DMS53 (cell line): ENCODE results near the gene BARX1.
A peak's percentile ranks its signal among the peaks of the same experiment; 100 is the strongest.
"Not testable (repeated sequence)": the region's sequence is repeated elsewhere in the genome, so short reads cannot be mapped to it uniquely, and the experiment has no call there.

Source experiments
- DNase-seq: peaks from one replicate; lab custom pipeline; 2025; lab: John Stamatoyannopoulos, UW

Gene BARX1

GRCh38 chr9:93951655-93952118, 3.5 kb downstream of the BARX1 start:
- no peak for DNase-seq

DNA sequence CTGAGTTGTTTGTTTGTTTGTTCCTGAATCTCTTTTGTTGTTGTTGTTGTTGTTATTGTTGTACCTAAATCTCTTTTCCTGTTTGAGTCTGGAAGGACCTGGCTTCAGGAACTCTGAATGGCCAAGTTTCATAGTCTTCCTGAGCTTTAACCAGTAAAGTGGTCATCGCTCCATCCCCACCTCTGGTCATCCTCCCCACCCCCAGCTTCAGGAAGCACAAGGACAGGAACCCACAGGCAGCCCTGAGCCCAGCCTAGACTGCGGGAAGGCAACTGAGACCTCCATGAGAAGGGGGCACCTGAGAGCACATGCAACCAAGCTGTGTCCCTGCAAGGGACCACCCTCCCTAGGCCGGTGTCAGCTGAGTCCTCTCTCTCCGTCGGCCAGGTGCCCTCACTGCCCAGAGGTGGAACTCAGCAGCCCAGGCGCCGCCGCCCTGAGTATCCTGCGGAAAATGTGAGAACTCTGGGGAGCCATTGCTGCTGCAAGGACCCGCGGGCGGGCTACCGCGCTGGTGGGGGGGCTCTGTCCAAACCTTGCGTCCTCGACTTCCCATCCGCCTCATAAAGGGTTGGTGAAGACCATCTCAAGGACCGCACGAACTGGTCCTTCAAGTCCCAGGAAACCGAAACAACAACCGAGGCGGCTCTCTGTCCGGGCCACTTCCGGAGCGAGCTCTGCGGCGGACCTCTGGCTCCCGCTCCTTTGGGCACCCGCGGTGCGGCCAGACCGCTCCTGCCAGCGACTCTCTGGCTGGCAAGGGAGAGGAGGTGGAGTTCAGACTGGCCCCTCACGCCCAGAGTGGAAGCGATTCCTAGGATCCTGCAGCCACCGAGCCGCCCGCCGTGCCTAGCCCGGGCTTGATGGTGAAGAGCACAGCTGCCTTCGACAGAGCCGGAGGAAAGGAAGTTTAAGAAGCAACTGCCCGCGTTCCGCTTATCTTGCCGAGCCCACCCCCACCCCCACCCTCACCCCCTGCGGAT, 4.2 kb downstream of the BARX1 start:
- DNase-seq, result no peak

DNA sequence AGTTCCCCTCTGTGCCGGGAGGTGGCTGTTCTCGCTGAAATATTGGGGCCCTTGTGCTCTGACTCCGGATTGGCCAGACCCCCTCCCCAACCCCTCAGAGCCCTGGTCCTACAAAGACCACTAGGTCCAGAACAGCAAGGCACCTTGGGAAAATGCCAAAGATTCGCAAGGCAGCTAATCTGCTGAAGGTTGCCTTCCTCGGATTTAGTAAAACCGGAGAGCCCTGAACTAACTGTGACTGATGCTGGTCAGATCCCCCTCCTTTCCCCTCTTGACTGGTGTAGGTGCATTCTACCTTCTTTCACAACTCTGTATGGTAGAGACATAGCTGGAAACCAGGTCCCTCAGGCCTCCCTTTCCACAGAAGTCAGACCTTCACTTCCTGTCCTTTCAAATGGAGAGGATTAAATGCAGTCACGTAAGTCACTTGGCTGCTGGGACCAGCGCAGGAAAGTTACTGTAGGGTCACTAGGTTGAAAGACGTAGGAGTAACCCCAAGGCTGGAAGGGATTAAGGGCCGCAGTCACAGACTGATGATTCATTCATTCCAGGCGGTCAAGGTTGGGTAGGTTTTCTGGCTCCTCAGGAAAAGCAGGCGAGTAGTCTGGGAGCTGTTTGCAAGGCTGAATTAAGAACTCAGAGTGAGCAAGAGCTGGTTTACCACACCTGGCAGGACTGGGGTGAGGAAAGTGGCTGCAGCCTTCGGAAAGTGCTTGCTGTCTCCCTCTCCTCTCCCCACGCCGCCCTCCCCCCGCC, 5.3 kb downstream of the BARX1 start:
- no peak for DNase-seq

- DNase-seq, result no peak
These were observed 6.0 kb downstream of the BARX1 start for GRCh38 chr9:93949073-93949693.

- DNase-seq, result no peak
These were observed 6.6 kb downstream of the BARX1 start for GRCh38 chr9:93948441-93949072.

DNA sequence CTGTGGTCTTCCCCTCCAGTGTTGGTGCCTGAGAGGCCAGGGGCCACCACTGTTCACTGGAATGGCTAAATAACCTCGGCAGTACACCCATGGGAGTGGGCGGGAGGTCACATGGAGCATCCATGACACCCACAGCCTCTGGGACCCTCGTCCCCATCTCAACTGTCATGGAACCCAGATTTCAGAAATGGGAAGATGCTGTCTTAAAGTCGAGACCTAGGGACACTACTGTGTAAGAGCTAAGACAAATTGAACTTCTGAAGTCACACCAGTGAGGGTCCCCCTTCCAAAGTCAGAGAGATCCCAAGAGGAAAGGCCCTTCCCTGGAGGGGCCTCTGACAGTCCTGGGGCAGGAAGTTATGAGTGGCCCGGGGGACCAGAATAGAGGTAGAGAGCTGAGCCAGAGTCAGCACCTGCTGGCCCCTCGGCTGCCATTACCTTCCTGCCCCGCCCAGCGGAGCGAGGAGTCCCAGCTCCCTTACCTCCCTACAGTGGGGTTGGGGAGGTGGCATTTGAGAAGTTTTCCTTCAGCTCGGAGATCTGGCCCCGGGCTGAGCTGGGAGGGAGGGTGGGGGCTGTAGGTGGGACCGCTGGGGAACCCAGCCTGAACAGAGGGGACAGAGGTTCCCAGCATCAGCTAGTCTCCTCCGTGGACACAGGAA, 7.6 kb downstream of the BARX1 start:
- DNase-seq, result no peak

DNA sequence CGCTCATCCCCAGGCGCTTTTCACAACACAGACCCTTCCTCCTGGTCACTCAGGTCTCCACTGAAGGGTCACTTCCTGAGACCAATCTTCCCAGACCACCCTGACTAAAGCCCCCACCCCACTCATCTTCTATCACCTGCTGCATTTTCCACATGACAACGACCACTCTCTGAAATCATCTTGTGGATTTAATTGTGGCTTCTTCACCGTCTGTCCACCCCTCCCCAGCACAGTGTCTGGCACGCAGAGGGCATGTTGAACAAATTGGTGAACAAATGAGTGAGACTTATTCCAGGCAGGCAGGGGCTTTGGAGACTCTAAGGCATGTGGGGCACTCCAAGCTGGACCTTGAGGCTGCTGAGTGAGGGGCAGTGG, 8.8 kb downstream of the BARX1 start:
- DNase-seq, result no peak

DNA sequence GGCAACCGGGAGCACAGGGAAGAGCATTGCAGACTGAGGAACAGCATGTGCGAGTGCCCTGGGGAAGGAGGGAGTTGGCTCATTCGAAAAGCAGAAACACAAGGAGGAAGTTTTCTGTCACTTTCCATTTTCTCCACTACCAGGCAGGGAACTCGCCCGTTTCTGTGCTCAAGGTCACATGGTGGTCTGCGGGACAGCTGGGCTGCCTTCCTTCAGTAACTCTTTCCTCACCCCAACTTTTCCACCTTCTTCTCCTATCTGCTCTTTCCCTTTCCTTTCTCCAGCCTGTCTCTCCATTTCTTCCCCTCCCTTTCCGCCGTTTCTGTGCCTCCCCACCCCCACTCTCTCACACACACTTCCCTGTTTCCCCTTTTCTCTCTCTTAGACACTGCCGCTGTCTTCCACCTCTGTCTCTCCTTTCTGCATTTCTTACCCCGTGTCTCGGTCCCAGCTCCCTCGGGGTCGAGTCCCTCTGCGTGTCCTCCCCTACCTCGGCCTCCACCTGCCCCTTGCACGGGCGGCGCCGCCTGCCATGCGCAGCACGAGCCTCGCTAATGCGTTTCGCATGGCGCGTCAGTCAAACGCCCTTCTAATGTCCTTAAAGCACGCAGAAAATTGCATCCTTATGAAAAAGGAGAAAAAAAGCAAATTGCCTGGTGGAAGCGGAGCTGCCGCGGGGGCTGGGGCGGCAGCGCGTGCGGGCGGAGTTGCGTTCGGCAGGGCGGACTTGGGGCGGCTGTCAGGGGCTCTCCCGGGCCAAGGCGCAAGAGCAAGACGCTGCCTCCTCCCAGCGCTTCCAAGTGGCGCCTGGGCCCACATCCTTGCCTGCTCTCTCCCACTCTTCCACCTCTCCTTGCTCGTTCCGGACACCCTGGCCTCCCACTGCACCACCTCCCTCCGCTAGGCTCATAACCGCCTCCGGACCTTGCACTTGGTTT, 9.5 kb downstream of the BARX1 start:
- peak; percentile 61 for DNase-seq

GRCh38 chr9:93944011-93944410, 11.1 kb downstream of the BARX1 start:
- peak; percentile 12 for DNase-seq

DNA sequence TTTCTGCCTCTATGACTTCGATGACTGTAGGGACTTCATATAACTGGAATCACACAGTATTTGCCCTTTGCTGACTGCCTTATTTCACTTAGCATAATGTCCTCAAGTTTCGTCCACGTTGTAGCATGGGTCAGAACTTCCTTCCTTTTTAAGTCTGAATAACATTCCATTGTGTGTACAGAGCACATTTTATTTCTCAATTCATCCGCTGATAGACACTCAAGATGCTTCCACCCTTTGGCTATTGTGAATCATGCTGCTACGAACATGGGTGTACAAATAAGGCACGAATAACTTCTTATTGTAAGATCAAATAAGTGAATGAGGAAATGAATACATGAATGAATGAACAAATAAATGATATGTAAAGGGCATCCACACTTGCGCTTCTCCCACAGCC, 13.0 kb downstream of the BARX1 start:
- DNase-seq, result no peak

- no peak for DNase-seq
These were observed 13.7 kb downstream of the BARX1 start for GRCh38 chr9:93941493-93941892.

DNA sequence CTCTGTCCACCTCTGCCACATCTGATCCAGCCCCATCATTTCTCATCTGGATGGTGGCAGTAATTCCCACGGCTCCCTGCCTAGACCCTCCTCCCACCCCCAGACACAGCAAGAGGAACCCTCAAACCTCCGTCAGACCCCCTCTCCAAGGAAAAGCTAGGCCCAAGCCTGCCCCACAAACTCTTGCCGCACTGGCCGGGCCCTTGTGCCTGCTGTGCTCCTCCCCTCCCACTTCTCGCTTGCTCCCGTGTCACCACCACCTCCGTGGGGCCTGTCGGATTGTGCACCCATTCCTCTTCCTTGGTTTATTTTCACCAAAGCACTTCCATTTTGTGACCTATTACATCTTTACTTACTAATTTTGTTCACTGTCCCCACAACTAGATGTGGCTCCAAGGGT, 14.2 kb downstream of the BARX1 start:
- DNase-seq, result no peak

GRCh38 chr9:93939589-93939988, 15.6 kb downstream of the BARX1 start:
- not testable (repeated sequence) for DNase-seq

DNA sequence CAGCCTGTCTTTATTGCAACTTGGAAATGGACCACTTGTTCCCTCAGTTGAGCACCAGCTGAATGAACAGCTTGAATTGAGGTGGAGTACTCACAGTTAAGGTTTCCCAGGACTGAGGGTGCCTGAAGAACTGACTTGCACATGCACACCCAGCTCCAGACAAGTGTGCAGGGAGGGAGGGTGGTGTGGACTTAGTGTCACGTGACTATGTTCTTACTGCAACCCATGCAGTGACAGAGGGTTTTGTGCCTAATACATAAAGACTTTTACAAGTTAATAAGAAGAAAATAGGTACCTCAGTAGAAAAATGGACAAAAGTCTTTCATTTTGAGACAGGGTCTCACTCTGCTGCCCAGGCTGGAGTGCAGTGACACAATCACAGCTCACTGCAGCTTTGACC, 18.0 kb downstream of the BARX1 start:
- no peak for DNase-seq

DNA sequence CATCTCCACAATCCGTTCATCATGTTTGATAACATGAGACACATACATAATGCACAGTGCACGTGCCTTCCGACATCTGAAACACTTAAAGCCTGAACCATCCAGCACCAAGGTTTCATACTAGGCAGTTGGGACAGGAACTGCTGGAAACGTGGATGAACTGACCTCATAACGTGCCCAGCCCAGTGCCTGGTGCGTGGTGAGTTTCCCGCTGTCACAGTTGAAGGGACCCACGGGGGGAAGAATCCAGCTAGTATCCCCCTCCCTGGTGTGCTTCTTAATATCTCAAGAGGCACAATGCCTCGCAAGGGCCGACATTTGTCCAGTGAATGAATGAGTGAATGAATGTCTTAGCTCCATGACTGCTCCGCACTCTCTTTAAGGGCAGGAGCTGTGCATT, 23.2 kb downstream of the BARX1 start:
- no peak for DNase-seq

DNA sequence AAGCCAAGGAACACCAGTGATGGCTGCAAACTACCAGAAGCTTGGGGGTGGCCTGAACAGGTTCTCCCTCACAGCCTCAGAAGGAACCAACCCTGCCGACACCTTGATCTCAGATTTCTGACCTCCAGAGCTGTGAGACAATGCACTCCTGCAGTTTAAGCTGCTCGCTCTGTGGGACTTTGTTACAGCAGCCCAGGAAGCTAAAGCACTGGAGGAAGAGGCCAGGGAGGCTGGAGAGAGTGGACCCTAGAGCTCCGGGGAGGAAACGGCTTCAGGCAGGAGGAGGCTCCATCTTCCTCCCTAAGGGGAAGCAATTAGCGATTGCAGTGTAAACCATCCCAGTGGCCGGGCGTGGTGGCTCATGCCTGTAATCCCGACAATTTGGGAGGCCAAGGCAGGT, 25.1 kb downstream of the BARX1 start:
- DNase-seq, result no peak

- no peak for DNase-seq
These were observed 25.9 kb downstream of the BARX1 start for GRCh38 chr9:93929231-93929630.

- DNase-seq, result no peak
These were observed 32.6 kb downstream of the BARX1 start for GRCh38 chr9:93922535-93922934.

DNA sequence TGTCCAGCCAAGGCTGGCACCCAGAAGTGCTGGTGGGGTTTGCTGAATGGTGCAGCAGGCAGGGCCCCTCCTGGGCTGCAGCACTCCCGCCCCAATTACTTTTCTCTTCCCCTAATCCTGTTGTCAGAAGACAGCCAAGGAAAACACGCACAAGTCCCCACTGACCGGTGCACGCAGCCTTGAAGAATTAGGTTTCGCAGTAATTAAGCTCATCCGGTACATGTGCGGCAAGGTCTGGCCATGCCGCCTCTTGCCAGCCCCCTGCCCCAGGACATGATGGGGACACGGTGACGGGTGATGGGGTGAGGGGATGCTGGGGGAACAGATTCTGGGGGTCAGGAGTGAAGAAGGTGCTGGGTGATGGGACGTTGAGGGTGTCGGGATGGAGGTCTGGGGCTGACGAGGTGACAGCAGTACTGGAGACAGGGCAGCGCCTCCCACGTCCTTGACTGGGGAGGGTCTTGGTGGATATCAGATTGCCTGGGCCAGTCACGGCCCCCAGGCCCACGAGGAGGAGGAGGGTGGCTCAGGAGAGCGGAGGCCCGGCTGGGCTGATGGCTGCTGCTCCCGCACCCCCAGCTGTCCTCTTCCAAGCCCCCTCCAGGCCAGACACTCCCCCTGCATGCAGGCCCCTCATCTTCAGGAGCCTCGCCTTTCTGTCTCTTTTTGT, 34.9 kb downstream of the BARX1 start:
- DNase-seq, result no peak

DNA sequence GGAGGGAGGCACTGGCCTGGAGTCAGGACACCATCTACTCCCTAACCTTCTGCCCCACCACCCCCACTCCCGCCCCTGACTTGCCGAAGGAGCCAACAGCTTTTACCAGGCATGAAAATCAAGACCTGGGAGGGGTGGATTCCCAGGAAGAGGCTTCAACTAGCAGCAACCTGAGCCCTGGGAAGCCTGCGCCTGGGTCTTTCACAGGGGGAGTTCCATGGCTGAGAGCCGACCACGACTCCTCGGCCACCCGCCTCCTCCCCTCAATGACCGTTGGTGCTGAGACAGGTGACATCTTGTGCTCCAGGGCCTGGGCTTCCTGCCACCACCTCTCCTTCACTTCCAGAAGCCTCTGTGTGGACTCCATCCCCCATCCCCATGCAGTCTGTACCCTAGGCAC, 37.1 kb downstream of the BARX1 start:
- DNase-seq, result no peak
